HG02981 (cell line): Measurements from ENCODE around the gene RAB13.
A peak's percentile ranks its signal among the peaks of the same experiment; 100 is the strongest.
"Not testable (repeated sequence)": the region's sequence is repeated elsewhere in the genome, so short reads cannot be mapped to it uniquely, and the experiment has no call there.

Source experiments
- ATAC-seq: cut with Tn5 transposase; IDR thresholded peaks from one replicate; pipeline ENCODE4 v1.9.1; 2021; ENCODE audit warnings: mild to moderate bottlenecking, moderate library complexity; ENCODE audit not compliant: unreplicated experiment

Gene RAB13

GRCh38 chr1:153985941-153986761 lies at the start of gene RAB13:
Gene RAB13 (minus strand): TSS chr1:153986339. CDS start chr1:153986236, 103 bp downstream.
- no peak for ATAC-seq

DNA sequence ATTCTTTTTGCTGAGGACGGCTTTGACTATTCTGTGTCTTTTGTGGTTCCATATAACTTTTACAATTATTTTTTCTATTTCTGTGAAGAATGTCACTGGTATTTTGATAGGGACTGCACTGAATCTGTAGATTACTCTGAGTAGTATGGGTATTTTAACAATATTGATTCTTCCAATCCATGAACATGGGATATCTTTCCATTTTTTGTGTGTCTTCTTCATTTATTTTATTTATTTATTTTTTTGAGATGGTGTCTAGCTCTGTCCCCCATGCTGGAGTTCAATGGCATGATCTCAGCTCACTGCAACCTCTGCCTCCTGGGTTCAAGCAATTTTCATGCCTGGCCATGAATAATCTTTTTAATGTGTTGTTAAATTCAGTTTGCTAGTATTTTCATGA lies 47.6 kb upstream of the RAB13 start:
- ATAC-seq: not testable (repeated sequence)

- no peak for ATAC-seq
Observed at GRCh38 chr1:154019940-154020339, 33.8 kb upstream of the RAB13 start.

GRCh38 chr1:154019269-154019668 lies 33.1 kb upstream of the RAB13 start:
- ATAC-seq: no peak

DNA sequence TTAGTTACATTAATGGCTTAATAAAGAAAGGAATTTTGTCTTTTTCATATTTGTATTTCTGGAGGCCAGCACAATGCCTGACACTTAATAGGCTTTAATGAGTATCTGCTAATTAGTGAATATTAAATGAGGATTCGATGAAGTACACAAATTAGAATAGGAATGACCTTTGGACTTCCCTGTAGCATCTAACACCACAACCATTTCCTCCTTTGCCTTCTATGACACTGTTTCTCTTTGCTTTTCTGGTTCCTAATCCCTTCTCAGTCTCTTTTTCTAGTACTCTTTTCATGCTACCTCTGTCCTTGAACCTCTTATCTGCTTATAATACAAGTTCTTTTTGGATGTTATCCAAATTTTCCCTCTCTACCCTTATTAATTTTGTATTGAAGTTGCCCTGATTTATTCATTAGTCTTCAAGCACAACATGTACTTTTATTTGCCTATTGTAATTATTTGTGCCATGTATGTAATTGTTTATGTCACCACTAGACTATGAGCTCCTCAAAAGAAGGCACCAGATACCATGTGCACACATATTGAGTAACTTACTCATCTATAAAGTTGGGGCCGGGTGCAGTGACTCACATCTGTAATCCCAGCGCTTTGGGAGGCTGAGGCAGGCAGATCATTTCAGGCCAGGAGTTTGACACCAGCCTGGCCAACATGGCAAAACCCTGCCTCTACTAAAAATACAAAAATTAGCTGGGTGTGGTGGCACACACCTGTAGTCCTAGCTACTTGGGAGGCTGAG lies 28.2 kb upstream of the RAB13 start:
- ATAC-seq: no peak

- ATAC-seq: not testable (repeated sequence)
Observed at GRCh38 chr1:154012543-154012942, 26.4 kb upstream of the RAB13 start.

- ATAC-seq: no peak
Observed at GRCh38 chr1:154012129-154012528, 26.0 kb upstream of the RAB13 start.

- ATAC-seq: no peak
Observed at GRCh38 chr1:154006136-154006535, 20.0 kb upstream of the RAB13 start.

- no peak for ATAC-seq
Observed at GRCh38 chr1:154000420-154000819, 14.3 kb upstream of the RAB13 start.

DNA sequence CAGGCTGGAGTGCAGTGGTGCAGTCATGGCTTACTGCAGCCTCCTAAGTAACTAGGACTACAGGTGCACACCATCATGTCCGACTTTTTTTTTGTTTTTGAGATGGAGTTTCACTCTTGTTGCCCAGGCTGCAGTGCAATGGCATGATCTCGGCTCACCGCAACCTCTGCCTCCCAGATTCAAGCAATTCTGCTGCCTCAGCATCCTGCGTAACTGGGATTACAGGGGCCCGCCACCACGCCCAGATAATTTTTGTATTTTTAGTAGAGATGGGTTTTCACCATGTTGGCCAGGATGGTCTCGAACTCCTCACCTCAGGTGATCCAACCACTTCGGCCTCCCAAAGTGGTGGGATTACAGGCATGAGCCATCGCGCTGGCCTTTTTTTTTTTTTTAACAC lies 10.7 kb upstream of the RAB13 start:
- ATAC-seq: not testable (repeated sequence)

- no peak for ATAC-seq
Observed at GRCh38 chr1:153995640-153996039, 9.5 kb upstream of the RAB13 start.

DNA sequence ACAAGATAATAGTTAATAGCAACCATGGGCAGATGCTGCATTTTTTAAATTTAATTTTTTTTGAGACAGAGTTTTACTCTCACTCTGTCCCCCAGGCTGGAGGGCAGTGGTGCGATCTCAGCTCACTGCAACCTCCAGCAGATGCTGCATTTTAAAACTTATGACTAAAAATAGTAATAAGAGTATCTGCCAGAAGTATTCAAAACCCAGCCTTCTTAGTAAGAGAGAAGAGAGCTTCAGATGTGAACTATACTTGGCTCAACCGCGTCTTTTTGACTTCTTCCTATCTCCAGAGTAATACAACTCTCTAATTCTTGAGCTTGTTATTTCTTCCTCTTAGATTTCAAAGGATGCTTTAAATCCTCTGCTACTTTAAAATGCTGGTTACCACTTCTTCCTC lies 9.1 kb upstream of the RAB13 start:
- no peak for ATAC-seq

DNA sequence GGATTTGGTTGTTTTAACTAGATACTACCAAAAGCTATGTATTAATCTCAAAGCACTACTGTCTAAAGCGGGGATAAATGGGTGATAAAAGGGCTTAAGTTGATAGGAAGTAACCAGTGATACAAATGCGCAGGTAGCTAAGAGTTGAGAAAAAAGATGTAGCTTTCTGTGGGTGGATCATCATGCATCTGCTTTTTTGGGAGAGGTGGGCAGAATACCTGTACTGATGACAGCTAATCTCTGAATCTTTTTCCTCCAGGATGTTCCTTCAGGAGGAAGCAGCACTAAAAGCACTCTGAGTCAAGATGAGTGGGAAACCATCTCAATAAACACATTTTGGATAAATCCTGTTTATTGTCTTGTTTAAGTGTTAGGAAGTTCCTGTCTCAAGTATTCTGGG lies 5.7 kb upstream of the RAB13 start:
- no peak for ATAC-seq

GRCh38 chr1:153991151-153991630 lies 5.1 kb upstream of the RAB13 start:
- no peak for ATAC-seq

DNA sequence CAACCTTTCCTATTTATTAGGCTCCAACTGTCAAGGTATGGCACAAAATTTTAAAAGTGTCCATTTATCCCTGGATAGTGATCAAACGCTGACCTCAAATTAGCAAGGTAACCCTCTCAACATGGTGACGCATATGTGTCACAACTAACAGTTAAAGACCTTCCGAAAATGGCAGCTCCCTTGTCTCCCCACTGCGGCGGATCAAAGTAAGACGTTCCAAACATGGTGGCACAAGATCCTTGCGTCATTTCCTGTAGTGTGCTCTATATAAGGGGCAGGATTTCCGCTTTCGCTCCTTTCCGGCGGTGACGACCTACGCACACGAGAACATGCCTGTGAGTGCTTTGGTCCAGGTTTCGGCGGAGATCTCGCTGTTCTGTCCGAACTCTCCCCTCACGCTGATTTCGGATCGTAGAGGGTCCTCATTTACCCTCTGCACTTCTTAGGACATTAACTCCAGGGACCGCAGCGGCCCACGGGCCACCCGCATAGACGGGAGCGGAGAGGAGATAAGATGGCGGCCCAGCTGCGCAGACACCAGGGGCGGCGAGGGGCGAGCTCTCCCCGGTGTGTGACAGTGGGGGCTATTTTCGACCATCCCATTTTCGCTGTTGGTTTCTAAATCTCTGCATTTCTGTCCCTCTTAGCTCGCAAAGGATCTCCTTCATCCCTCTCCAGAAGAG lies 4.5 kb upstream of the RAB13 start, which contains the start of gene RPS27:
RPS27 (plus strand) TSS at position 295 of the 683 bp plus-strand sequence; CDS start at position 330, 35 bp downstream.
- ATAC-seq: peak; percentile 64

- no peak for ATAC-seq
Observed at GRCh38 chr1:153987621-153988020, 1.5 kb upstream of the RAB13 start.

- no peak for ATAC-seq
Observed at GRCh38 chr1:153985341-153985912, 712 bp downstream of the RAB13 start.

DNA sequence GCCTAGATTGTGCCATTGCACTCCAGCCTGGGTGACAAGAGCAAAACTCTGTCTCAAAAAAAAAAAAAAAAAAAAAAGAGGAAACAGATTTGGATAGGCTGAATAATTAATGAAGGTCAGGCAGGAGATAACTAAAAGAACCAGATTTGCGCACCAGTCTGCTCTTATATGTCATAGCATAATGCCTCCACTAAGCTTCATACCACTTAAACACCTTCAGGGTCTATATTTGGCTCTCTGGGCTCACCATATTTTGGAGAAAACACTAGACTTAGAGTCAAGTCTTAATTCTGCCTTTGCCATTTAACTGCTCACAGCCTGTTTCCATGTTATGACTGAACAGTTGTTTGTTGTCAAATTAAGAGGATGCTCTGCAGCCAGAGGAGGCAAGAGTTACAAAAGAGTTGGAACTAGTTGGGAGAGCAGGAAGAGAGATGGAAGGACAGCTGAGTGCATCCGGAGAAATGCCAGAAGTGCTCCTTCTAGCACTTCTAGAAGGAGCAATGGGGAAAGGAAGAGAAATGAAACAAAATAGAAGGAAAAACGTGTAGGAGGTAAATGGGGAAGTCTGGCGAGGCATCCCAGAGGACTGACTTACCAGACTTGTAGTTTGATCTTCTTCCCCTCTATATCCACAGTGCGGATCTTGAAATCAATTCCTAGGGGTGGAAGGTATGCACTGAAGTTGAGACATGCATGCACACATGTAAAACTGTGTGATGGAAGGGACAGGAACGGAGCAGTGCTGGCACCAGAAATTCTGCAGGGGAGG lies 1.8 kb downstream of the RAB13 start:
- no peak for ATAC-seq

- ATAC-seq: not testable (repeated sequence)
Observed at GRCh38 chr1:153981735-153982134, 4.4 kb downstream of the RAB13 start.

- not testable (repeated sequence) for ATAC-seq
Observed at GRCh38 chr1:153979091-153979490, 7.0 kb downstream of the RAB13 start.
